GDM1 (cell line): ENCODE measurements around the gene NAALADL2.

Experiments used
- DNase-seq: peaks from one replicate; lab custom pipeline; 2025; lab: John Stamatoyannopoulos, UW

The NAALADL2 gene

DNA sequence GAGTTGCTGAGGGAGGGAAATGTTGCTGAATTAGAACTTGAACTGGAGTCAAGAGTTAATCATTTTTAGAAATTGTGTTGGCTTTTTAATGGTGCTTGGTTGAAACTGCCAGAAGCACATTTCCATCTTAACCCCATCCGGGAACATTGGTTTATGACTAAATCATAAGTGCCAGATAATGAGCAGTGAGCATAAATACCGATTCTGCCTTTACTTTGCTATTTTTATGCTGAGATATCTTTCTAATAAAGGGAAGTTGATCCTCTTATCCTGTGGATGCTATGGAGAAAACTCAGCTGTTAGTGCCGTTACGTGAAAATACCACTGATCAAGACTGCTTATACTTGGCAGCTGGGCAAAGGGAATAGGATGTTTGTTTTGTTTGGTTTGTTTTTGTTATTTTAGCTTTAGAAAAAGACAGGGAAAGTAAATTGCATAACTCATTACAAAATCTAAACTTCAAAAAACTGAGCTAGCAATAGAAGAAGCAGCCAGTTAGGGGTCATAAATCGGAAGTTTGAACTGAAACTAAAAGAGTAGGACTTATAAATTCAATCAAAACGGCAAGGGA is 813.1 kb downstream of the NAALADL2 start:
- no peak for DNase-seq

DNA sequence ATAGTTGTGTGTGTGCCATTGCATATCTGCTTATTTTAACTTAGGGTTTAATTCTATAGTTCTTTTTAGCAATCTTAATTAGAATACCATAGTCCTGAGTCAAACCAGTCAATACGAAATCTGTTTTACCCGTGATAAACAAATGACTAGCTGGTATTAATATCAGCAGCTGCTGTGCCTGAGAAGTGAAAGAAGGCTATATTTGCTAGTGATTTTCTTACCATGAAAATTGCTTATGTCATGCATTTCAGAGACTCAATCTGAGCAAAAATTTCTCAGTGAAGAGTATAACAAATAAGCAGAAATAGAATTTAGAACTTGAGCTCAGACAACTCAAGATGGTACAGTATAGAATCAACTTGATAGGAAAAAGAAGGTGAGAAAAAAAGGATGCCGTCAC is 820.4 kb downstream of the NAALADL2 start:
- no peak for DNase-seq

DNA sequence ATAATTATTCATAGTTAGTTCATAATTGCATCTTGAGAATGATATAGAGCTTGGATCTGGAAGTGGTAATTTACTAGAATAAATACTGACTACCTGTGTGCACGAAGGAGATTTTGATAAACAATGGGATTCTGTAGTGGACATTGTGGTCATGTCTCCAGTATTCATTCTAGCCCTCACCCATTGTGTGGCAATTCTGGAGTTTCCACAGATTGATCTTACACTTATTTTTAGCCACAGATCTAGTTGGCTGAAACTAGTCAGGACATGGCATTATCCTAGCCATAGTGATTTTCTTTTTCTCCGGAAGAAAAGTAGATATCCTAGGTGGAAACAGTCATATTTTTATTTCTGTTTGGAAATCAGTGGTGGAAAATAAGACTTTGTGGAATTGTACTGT is 833.1 kb downstream of the NAALADL2 start:
- no peak for DNase-seq

DNA sequence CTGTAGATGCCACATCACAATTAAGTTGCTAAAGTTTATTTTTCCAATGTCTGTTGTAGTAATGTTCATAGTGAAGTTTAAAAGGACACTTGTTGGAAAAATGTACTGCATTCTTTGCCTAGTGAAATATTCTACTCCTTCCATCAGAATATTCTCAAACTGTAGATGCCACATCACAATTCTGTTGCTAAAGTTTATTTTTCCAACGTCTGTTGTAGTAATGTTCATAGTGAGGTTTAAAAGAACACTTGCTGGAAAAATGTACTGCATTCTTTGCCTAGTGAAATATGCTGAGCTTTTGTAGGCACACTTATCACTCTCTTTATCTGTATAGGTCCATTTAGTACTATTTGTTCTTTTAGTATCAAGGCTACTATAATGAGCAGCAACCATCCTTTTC is 836.1 kb downstream of the NAALADL2 start:
- no peak for DNase-seq

DNA sequence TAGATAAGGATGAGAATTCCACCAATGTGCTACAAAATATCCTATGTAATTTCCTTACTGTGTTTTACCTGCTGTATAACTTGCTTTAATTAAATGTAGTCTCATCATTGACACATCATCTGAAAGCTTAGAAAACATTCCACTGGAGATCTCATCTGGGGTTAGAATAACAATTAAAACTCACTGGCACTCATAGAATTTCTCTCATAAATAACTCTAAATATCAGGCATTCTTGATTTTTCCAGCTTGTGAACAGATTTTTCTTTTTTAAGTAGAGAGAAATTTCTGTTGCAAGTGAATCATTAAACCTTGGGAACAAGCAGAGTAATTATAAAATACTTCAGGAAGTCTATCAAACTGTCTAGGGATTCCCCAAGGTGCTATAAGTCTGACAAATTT is 843.8 kb downstream of the NAALADL2 start:
- no peak for DNase-seq

DNA sequence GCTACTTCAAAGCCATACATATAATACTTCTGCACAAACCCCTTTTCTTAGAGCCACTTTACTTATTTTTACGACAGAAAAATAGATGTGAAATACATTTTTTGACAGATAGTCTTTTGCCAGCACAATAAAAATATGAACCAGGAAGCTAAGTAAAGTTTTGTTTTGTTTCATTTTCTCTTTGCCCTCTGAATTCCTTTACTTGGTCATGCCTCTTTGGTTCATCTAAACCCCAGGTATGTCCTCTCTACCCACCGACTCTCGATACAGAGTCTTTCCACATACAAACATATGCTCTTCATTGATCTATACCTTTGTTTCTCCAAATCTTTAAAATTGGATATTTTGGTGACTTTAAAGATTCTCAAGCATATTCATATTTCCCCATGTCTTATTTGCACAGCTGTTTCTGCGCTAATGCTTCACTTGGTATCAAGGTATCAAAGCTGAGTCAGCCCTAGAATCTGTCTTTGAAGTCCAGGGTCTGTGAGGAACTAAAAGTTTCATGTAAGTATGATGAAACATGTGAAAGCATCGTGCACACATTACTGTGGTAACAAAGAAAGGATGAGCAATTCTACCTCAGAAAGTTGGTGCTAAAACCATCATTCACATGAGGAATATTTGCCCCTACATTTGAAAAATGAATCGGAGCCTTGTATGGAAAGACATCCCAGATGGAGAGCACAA is 845.4 kb downstream of the NAALADL2 start:
- DNase-seq: no peak

DNA sequence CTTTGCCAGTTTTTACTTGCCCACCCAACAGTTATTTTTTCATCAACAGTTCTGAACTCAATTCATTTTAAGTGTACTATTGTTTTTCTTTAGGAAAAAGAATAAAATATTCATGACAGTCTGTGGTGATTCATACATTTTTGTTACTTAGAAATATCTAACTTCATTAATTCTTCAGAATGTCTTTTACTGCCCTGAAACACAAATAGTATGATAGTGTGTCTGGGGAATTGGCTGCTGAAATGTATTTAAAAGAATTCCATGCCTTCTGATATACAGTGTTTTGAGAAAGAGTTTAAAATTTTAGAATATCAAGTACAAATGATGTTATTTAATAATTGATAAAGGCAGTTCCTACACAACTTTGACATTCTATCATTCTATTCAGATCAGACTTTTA is 854.1 kb downstream of the NAALADL2 start:
- DNase-seq: no peak

DNA sequence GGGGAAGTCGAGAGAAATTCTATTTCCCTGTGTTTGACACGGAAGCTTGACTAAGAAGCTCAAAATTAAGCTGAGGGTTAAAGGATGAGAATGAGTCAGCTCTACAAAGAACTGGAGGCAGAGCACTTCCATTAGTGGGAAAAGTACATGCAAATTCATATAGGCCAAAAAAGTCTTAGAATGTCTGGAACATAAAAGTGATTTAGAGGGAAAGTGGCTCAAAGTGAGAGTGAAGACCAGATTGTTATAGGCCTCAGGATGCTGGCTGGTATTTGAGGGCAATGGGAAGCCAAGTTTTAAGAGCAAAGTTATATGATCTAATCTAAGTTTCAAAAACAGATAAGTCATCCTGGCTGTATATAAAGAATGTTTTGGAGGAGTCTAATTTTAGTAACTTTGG is 857.3 kb downstream of the NAALADL2 start:
- no peak for DNase-seq

DNA sequence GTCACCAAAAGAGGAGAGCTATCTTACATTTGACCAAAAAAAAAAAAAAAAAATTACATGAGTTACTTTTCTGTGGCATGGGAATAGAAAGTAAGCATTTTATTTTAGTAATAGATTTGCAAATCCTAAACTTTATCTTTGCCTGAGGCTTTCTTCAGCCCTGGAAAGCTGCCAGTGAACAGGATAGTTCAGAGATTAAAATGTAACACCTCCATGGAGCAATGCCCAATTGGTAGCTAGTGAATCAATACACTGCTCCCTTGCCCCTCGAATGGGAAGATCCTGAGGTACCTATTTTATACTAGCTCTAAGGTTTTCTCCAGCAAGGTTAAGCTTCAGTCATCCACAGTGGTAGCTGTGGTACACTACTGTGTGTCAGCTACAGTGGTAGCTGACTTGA is 867.1 kb downstream of the NAALADL2 start:
- no peak for DNase-seq

DNA sequence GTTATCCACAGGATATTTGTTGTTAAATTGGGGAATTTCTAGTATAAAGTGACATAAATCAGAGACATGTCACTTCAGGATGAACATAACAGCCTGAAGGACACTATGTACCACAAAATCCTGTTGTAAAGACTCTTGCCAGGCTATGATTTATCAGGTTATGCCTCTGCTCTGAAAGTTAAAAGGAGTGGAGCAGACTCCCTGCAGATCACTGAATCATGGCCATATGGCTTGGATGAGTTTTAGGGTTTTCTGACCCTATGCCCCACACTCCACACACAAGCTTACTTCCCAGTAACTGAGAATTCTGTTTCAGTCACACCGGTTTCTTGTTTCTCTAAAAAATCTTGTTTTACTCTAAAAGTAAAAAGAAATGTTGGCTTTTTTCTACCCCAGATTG is 869.4 kb downstream of the NAALADL2 start:
- DNase-seq: no peak

DNA sequence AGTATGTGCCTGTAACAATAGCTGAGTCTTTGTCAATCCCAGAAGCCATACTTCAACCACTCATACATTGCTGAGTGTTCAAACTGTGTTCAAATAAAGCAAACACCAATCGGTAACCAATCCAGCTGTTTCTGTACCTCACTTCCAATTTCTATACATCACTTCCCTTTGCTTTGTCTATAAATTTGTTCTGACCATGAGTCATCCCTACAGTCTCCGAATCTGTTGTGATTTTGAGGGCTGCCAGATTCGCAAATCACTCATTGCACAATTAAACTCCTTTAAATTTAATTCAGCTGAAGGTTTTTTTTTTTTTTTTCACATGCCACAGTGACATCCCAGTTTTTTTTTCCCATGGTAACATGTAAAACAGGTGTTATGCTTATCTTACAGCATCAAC is 870.3 kb downstream of the NAALADL2 start:
- no peak for DNase-seq

DNA sequence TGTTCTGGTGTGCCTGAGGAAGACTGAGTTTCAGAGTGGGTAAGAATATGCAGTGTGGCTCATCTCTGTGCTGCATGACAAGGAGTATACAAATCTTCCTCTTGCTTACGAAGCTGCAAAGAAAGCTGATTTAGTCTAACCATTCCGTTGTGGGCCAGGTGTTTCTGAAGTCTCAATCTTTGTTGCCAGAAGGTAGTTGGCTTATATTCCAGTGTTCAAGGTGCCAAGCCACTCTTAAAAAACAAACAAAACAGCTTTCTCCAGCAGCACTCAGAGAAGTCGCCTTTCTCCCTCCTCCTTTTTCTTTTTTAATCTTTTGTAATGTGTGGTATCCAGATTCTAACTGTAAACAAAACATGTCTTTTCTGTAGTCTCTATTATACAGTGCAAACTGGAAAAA is 872.4 kb downstream of the NAALADL2 start:
- no peak for DNase-seq

DNA sequence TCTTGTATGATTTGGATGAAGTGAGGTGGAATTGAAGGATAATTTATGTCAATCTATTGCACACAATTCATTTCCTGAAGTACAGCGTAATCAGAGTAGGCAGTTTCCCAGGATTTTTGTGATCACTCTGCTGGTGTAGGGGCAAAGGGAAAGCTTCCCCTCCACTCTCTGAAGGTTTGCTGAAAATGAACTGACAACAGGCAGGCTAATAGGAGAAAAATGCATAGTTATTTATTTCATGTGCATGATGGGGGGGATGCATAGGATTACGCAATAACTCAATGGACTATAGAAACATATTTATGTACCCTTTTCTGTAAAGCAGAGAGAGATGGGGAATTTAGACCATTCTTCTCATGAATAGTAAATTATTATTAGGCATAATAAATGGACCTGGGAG is 872.9 kb downstream of the NAALADL2 start:
- no peak for DNase-seq

DNA sequence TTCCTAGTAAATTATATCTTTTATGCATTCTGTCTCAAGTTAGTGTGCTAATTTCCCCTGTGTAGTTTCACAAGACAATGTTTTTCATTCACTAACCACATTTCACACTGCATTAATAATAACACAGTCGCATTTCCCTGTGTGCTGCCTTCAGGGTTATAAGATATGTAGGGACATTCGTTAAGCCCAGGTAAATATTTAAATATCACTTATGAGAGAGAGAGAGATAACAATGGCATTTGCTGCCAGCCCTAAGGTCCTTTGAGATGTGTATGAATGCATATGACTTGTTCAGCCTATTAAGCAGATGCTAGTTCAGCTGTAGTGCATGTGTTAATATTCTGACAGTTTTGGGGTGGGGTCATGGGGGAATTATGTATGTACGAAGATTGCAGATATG is 876.7 kb downstream of the NAALADL2 start:
- DNase-seq: no peak

DNA sequence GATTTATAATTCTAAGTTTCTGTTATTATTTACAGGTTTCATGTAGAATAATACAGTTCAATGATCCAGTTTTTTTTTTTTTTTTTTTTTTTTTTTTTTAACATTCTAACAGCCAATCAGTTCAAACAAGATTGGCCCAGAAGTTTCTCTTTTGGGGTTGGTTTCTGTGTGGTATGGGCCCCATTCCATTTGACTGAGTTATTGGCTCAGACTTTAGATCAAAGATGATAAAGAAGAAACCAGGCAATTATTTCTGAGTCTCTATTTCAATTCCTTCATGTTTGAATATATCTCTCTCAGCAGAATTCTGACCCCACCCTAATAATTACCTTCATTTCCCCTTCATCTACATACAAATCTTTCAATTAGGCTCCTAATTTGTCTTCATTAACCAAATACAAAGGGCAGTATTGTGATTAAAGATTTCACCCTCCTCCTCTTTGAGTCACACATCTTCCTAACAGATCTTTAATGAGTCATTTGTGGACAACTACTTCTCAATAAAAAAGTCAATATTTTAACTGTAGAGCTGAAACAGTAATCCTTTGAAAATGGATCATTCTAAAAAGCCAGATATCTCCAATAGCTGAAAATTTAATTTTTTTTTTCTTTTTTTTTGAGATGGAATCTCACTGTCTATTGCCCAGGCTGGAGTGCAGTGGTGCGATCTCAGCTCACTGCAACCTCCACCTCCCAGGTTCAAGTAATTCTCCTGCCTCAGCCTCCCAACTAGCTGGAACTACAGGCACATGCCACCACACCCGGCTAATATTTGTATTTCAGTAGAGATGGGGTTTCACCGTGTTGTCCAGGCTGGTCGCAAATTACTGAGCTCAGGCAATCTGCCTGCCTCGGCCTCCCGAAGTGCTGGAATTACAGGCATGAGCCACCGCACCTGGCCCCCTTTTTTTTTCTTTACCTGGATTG is 878.8 kb downstream of the NAALADL2 start:
- no peak for DNase-seq

DNA sequence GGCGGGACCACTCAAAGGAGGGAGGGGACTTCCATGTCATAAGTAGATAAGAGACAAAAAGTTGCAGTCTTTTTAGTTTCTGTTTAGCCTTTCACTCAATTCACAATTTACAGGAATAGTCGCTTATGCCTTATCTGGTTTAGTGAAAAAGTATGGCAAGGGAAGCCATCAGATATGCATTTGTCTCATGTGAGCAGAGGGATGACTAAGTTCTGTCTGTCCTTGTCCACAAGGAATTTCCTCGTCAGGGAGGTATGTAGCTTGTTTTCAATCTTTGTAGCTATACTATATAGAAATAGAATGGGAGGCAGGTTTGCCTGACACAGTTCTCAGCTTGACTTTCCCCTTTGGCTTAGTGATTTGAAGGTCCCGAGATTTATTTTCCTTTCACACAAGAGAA is 882.8 kb downstream of the NAALADL2 start:
- DNase-seq: no peak

DNA sequence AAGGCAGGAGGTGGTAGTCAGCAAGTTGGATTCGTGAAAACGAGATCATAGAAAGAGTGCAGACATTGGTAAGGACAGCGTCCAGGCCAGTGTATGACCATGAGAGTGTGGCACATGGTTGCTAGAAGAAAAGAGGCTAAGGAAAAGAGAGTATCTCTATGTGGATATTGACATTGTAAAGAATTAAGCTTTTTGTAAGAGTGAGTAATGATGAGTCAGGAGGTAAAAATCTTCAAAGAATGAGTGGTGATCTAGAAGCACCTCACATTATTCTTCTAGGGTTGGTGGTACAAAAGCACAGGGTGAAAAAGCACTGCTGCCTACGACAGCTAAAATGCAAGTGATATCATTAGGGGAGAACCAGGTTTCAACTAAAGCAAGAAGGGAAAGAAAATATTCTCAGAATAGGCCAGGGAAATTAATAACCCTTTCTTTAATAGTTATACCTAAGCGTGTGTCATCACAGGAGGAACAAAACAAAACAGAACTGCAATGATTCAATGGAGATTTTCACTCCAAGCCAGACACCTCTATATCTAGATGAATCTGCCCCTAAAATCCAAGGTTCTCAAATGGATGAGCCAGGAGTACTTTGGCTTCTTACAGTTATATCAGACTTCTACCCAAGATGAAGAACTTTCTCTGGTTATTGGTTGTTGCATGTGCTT is 884.7 kb downstream of the NAALADL2 start:
- DNase-seq: no peak

DNA sequence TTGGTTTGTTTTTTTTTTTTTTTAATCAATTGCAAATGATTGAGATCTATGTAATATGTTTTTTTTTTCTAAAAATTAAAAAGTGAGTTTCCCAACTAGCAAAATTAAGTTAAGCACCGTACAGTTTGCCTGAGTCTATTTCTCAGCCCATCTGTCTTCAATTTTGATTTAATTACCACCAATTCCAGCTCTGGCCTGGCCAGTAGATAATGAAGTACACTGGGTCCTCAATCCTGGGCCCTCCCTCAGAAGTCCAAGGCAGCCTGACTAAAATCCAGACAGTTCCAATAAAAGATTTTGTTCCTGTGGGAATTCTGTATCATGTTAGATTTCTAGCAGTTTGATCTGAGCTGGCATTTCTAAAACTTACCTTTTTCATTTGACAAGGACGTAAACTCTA is 887.2 kb downstream of the NAALADL2 start:
- no peak for DNase-seq

DNA sequence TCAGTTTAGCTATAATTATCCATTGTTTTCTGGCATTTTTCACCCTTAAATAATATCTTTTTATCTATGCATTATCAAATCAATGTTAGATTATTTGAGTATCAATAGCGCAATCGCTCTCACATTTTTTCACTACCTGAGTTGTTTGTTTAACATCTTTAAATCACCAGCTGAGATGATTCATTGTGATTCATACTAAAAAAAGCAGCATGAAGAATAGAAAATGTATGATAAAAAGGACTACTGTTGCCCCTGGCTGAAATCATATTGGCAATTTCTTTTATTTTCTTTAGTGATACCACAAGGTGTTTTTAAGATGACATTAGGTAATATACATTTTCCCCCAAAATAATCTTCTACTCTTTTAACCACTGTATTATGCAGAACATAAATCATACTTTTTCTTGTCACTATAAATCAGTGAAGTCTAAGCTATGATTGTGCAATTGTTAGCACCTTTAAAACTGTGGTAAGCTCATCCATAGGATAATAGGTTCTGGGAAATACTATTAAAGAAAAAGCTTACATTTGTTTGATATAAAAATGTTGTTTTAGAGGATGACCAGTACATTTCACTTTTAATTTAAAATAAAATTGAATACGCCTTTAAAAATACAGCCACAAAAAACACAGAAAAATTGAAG is 889.1 kb downstream of the NAALADL2 start:
- DNase-seq: no peak

DNA sequence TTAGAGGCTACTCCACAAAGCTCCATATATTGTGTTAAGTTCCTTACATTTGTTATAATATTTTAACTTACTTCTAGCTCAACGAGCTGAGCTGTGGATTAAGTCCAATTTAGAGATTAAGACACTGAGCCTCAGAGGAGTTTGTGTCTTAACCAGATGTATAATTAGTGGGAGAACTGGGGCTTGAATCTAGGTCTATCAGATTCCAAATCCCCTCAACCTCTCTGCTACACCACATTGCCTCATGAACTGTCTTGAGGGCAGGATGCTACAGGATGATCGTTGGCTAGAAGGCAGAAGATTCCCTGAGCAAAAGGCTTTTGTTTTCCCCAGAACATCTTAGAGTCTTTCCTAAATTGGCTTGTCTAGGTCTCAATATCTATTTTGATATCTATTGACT is 890.8 kb downstream of the NAALADL2 start:
- DNase-seq: no peak

DNA sequence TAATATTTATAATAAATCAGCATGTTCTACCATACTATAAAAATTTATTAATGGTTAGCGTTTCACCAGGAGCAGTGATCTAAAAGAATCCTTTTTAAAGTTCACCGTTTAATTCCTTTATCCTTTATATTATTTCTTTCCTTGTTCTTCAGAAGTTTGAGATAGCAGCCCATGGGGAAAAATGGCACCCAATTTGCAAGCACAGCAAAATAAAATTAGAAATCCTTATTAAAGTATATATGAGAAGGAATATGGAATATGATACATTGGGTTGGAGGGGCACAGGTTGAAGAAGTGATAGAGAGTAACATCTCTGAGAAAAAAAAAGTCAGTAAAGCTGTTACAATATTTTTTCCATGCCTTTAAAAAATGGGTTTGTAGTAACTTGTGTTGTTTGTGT is 892.0 kb downstream of the NAALADL2 start:
- no peak for DNase-seq

DNA sequence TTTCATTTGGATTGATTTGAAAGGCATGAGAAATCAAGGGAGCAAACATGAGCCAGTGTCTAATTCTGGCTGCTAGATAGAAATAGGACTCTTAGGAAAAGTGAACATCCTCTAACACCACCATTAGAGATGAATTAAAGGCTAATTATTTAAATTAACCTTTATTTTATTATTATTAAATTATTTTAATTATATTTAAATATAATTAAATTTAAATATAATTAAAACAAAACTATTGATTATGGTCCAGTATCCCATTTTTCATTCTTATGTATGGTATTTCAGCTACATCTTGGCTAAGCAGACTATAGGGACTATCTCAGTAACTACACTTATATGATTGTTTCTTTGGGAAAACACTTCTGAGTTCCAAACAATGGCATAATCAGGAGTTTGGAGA is 904.8 kb downstream of the NAALADL2 start:
- no peak for DNase-seq
